ENCODE measurements around the gene CPTP.

- TF ChIP-seq CTCF (IDR thresholded peaks at IDR 0.05; ENCODE audit: low read depth, low read length, poor library complexity, severe bottlenecking) (no peak), EZH2phosphoT487 (IDR thresholded peaks at IDR 0.05; ENCODE audit: borderline replicate concordance, low read length) (no peak)
Observed at GRCh38 chr1:1373815-1374588, 49.4 kb downstream of the CPTP start.

All from DOHH2 (cell line).